GM18861 (cell line): Measurements from ENCODE around the gene NOL12.

Experiments used
- ATAC-seq: cut with Tn5 transposase; IDR thresholded peaks from one replicate; pipeline ENCODE4 v1.9.1; 2021; ENCODE audit not compliant: unreplicated experiment

NOL12 gene

DNA sequence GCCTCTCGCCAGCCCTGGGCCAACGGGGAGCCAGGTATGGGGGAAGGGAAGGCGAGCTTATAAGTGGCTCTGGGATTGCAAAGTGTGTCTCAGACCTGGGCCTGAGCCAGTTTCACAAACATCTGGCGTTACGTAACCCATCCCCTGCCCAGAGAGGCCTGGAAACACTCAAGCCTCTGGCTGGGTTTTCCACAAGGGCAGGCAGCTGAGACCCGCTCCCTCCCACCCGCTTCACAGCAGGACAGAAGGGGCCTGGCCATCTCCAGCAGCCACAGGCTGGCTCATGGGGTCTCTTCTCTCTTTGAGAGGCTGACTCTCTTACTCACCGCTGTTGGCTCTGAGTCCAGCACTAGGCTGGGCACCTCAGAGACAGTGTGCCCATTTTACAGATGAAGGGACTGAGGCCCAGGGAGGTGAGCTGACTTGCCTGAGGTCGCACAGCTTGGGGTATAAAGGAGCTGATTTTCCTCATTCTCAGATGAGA, 55.2 kb downstream of the NOL12 start:
- no peak for ATAC-seq

DNA sequence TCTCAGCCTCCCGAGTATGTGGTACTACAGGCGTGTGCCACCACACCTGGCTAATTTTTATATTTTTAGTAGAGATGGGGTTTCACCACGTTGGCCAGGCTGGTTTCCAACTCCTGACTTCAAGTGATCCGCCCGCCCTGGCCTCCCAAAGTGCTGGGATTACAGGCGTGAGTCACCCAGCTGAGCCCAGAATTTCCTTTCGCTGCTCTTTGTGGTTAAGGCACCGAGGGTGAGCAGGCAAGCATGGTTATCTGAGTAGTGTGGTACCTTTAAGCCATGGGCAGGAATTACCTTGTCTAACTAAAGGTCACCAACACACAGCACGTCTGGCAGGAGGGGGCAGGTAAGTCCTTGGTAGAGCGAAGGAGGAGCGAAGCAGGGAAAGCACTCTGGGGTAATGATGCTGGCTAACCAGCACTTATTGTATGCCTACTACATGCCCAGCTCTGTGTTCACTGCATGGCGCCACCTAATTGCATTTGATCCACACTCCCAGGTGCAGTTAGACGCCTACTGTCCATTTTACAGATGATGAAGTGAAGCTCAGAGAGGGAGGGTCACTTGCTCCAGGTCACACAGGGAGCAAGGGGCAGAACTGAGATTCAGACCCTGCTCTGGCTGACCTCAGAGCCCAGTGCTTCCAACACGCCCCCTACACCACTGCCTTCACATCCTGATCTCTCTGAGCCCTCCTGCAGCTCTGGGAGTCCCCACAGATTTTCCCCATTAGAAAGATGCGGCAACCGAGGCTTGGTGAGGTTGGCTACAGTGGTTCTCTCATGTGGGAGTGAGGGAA, 56.4 kb downstream of the NOL12 start:
- no peak for ATAC-seq
